ENCODE measurements around the gene TBC1D21. TPM values are rescaled to one million over a fixed set of nuclear protein-coding genes. Genes with fewer than 3 reads are reported as not detected.

The TBC1D21 gene
- total RNA-seq, 1 experiment from 2014 or later: not detected

DNA sequence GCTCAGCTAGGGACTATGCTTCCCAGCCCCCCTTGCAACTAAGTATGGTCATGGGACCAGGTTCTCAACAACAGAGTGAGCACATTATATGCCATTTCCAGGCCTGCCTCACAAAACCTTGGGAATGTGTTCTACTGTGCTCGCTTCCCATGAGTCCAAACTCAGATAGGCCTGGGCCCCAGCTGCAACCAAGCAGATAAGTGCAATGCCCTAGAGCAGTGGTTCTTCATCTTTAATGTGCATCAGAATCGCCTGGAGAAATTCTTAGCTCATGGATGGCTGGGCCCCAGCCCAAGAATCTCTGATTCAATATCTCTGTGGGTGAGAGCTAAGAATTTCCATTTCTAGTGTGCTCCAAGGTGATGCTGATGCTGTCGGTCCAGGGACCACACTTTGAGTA lies 27.5 kb upstream of the TBC1D21 start:
- ChIA-PET POLR2A (ENCODE audit: unreplicated experiment) (no interaction called here), CTCF (no interaction called here)
- H3K36me3 ChIP-seq (ENCODE audit: low read depth): no peaks in the 10 kb centered on the region
- H4K20me1 ChIP-seq (ENCODE audit: insufficient read depth): 0 out of 2 replicates have a peak, but pooled peaks cover 3% of the 10 kb centered on the region
- TF ChIP-seq, protein P1, sequence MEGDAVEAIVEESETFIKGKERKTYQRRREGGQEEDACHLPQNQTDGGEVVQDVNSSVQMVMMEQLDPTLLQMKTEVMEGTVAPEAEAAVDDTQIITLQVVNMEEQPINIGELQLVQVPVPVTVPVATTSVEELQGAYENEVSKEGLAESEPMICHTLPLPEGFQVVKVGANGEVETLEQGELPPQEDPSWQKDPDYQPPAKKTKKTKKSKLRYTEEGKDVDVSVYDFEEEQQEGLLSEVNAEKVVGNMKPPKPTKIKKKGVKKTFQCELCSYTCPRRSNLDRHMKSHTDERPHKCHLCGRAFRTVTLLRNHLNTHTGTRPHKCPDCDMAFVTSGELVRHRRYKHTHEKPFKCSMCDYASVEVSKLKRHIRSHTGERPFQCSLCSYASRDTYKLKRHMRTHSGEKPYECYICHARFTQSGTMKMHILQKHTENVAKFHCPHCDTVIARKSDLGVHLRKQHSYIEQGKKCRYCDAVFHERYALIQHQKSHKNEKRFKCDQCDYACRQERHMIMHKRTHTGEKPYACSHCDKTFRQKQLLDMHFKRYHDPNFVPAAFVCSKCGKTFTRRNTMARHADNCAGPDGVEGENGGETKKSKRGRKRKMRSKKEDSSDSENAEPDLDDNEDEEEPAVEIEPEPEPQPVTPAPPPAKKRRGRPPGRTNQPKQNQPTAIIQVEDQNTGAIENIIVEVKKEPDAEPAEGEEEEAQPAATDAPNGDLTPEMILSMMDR (conservative IDR thresholded peaks at IDR 0.05): no peak
- TF ChIP-seq EZH2 (IDR thresholded peaks at IDR 0.05; ENCODE audit: low read depth): no peak
- H3K9me3 ChIP-seq (ENCODE audit: insufficient read depth, low read depth): no peaks in the 10 kb centered on the region
- no peak for DNase-seq
- H3K27ac ChIP-seq: no peak overlapping the region
- intact Hi-C loops (cut with micrococcal nuclease; ENCODE audit: unreplicated experiment): no loop called here
- no peaks in the 10 kb centered on the region for H3K4me1 ChIP-seq (replicated peaks; ENCODE audit: insufficient read depth)
- no peak overlapping the region for H3K4me3 ChIP-seq
- H3K9me2 ChIP-seq (ENCODE audit: insufficient read depth): no peaks in the 10 kb centered on the region
- H2AFZ ChIP-seq: no peak overlapping the region
- no peaks in the 10 kb centered on the region for H3F3A ChIP-seq (ENCODE audit: insufficient read depth, low read depth)
- H3K27me3 ChIP-seq (ENCODE audit: insufficient read depth, low read depth): peaks cover 86% of the 10 kb centered on the region
- H3K4me2 ChIP-seq: no peak overlapping the region
- H3K79me2 ChIP-seq (ENCODE audit: low read depth): no peaks in the 10 kb centered on the region
- no TSS peak for BruUV-seq (replicated peaks)

DNA sequence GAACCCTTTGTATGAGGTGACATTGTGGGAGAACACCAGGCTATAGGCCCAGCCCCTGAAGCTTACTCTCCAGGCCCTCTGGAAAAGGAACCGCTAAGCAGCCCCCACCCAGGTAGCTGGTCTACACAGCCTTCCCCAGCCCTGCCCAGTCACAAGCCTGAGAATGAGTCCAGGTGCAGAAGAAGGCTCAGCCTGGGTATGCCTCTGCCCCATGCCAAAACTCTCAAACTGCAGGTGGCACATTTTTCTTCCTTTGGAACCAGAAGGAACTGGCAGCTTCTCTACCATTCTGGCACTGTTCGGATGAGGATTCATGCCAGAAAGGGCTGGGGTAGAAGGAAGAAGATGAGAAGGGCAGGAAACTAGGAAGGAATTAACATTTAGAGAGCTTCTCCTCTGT lies 23.7 kb upstream of the TBC1D21 start:
- no TSS peak for BruUV-seq (replicated peaks)
- Histone ChIP-seq H3K9me2 (ENCODE audit: insufficient read depth) (no peaks in the 10 kb centered on the region), H3K4me3 (no peak overlapping the region), H3K27ac (no peak overlapping the region), H3K27me3 (ENCODE audit: insufficient read depth, low read depth) (peaks cover 78% of the 10 kb centered on the region), H3K36me3 (ENCODE audit: low read depth) (no peaks in the 10 kb centered on the region), H3K4me2 (no peak overlapping the region), H3K4me1 (replicated peaks; ENCODE audit: insufficient read depth) (no peaks in the 10 kb centered on the region), H3F3A (ENCODE audit: insufficient read depth, low read depth) (no peaks in the 10 kb centered on the region), H3K79me2 (ENCODE audit: low read depth) (no peaks in the 10 kb centered on the region), H2AFZ (no peak overlapping the region), H4K20me1 (ENCODE audit: insufficient read depth) (peaks cover 3% of the 10 kb centered on the region; the same call in 1 of the 2 replicates), H3K9me3 (ENCODE audit: insufficient read depth, low read depth) (no peaks in the 10 kb centered on the region)
- POLR2A ChIA-PET (ENCODE audit: unreplicated experiment): no interaction called here
- no peak for DNase-seq
- CTCF ChIA-PET: no interaction called here
- TF ChIP-seq, protein P1 (conservative IDR thresholded peaks at IDR 0.05): no peak
- no peak for TF ChIP-seq EZH2 (IDR thresholded peaks at IDR 0.05; ENCODE audit: low read depth)
- intact Hi-C loops (cut with micrococcal nuclease; ENCODE audit: unreplicated experiment): no loop called here

DNA sequence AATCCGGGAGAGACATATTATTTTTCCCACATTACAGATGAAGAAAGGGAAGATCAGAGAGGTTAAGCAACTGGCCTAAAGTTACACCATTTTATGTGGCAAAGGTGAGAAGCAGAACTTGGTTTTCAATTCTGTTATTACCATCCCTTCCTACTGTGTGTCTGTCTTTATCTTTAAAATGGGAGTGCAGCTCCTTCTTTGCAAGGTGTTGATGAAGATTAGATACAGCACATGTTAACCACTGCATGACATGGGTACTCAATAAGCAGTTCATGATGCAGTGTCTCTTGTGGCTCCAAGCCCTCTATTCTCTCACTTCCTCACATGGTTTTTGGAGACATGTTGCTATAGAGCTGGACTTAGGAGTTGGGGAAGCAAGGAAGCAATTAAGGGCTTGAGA lies 23.1 kb upstream of the TBC1D21 start:
- Histone ChIP-seq H3K4me3 (no peak overlapping the region), H2AFZ (no peak overlapping the region), H3K27me3 (ENCODE audit: insufficient read depth, low read depth) (peaks cover 78% of the 10 kb centered on the region), H3K79me2 (ENCODE audit: low read depth) (no peaks in the 10 kb centered on the region), H3K4me1 (replicated peaks; ENCODE audit: insufficient read depth) (no peaks in the 10 kb centered on the region), H3K9me3 (ENCODE audit: insufficient read depth, low read depth) (no peaks in the 10 kb centered on the region), H3F3A (ENCODE audit: insufficient read depth, low read depth) (no peaks in the 10 kb centered on the region), H3K27ac (no peak overlapping the region), H3K4me2 (no peak overlapping the region), H3K36me3 (ENCODE audit: low read depth) (no peaks in the 10 kb centered on the region), H4K20me1 (ENCODE audit: insufficient read depth) (peaks cover 3% of the 10 kb centered on the region; the same call in 1 of the 2 replicates), H3K9me2 (ENCODE audit: insufficient read depth) (no peaks in the 10 kb centered on the region)
- ChIA-PET CTCF (no interaction called here), POLR2A (ENCODE audit: unreplicated experiment) (no interaction called here)
- DNase-seq: no peak
- no TSS peak for BruUV-seq (replicated peaks)
- TF ChIP-seq, protein P1 (conservative IDR thresholded peaks at IDR 0.05): no peak
- TF ChIP-seq EZH2 (IDR thresholded peaks at IDR 0.05; ENCODE audit: low read depth): no peak
- intact Hi-C loops (cut with micrococcal nuclease; ENCODE audit: unreplicated experiment): no loop called here

All from PC-9 (cell line).